HG03139 (cell line): Measurements from ENCODE around the gene CTRB1.
"Not testable (repeated sequence)": the region's sequence is repeated elsewhere in the genome, so short reads cannot be mapped to it uniquely, and the experiment has no call there.

Experiments used
- ATAC-seq: cut with Tn5 transposase; IDR thresholded peaks from one replicate; pipeline ENCODE4 v1.9.1; 2021; ENCODE audit not compliant: unreplicated experiment

CTRB1 gene

DNA sequence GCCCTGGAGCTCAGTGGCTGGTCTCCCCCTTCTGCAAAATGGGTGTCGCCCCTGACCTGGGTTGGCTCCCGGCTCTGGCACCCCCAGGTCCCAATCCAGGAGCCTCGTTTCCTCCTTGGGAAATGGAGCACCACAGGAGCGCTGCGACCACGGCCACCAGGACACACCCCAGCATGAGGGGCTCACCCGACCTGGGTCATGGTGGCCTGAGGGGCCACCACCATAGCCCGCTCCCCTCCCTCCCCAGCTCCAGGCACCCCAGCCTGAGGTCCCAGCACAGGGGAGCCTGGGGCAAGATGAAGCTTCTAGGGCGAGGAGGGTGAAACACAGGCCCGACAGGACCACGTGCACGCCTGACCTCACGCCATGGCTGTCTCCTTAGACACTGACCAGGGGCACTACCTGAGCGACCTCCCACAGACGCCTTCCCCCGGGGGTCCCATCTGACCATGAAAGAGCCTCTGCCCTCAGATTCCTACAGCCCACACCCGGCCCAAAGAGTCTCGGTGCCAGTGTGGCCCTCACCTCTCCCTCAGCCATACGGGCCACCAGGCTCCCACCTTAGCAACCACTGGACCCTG lies 20.8 kb downstream of the CTRB1 start:
- ATAC-seq, result no peak

- ATAC-seq, result not testable (repeated sequence)
Observed at GRCh38 chr16:75240633-75241032, 21.8 kb downstream of the CTRB1 start.

GRCh38 chr16:75241412-75241811 lies 22.6 kb downstream of the CTRB1 start:
- no peak for ATAC-seq

DNA sequence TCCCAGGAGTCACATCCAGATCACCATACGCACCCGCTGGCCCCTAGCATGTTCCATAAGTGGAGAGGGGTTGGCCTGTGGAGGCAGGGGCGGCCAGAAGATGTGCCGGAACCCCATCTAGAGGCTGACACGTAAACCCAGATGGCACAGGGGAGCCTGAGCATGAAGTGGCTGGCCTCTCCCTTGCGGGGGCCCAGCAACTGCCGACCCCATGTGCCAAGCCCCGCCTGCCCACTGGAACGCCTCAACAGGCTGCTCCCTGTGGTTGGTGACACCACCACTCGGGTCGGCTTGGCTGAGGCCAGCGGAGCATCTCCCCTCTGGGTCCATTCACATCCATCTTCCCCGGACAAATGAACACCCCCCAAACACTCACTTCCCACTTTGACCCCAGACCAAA lies 23.2 kb downstream of the CTRB1 start:
- no peak for ATAC-seq

- not testable (repeated sequence) for ATAC-seq
Observed at GRCh38 chr16:75242436-75243078, 23.8 kb downstream of the CTRB1 start.

DNA sequence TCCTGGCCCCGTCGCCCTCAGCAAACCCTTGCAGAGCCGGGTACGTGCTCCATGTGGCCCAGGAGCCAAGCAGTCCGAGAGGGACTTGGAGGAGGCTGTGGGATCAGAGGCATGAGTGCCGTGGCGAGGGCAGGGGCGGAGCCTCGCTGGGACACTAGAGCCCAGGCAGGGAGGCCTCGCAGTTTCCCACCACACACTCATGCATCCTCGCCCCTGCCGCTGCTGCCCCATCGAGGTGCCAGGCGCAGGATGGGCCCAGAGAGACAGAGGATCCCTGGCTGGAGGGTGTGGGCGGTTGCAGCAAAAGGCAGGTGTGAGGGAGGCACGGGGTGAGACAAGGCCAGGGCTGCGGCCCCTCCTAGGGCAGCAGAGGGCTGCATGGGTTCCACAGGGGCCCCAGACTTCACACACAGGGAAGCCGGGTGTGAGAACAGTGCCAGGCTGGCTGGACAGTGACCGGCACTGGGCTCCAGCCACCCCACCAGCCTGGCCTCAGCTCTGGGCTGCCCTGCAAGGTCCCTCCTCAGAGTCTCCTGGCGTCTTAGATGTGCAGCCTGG lies 25.0 kb downstream of the CTRB1 start:
- no peak for ATAC-seq

- ATAC-seq, result no peak
Observed at GRCh38 chr16:75244225-75244809, 25.5 kb downstream of the CTRB1 start.

GRCh38 chr16:75244844-75245758 lies 26.3 kb downstream of the CTRB1 start:
- ATAC-seq, result no peak

GRCh38 chr16:75246504-75247205 lies 27.9 kb downstream of the CTRB1 start:
- no peak for ATAC-seq

GRCh38 chr16:75247249-75247648 lies 28.5 kb downstream of the CTRB1 start:
- no peak for ATAC-seq

DNA sequence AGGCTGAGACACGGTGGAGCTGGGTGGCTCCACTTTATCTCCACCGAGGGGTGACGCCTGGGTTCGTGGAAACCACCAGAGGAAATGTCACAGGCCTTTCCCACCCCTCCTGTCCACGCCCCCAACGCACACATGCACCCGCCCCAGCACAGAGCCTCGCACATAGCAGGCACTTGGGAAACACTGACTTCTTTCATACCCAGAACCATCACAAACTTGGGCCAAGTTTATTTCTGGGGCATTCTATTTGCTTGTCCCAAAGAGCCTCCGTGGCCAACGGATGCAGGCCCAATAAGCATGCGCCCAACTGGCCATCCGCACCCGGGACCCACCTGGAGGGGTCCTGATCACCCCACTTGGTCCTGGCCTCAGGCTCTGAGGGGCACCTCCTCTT lies 29.4 kb downstream of the CTRB1 start:
- ATAC-seq, result no peak

DNA sequence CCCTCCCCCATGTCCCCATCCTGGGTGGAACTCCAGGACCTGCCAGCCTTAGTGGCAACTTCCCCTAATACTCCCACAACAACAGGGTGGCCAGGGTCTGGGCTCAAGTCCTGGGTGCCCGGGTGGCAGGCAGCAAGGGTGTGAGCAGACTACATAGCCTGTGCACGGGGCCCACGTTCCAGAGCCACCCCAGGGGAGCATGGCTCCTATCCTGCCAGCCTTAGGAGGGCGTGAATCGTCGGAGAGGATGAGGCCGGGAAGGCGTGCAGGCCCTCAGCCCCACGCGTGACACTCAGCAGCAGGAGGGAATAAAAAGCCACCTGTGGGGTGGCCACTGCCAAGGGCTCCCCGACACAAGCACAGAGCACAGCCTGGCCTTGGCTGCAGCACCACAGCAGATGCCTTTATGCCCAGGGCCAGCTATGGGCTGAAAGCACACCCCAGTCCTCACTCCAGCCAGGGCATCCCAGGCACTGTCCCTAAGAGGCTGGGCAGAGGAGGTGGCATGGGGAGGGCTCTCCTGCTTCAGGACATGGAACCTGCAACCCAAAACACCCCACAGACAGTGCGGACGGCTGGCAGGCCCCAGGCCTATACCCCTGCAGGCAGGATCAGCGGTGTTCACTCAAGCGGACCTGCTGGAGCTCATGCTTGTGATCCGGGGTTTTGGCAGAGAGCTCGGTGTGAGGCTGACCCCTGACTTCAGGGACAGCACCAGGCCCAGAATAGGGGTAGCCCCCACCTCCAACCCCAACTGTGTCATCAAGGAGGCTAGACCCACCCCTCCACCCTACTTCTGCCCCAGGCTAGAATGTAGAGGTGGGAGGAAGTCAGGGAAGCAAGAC lies 30.0 kb downstream of the CTRB1 start:
- no peak for ATAC-seq

DNA sequence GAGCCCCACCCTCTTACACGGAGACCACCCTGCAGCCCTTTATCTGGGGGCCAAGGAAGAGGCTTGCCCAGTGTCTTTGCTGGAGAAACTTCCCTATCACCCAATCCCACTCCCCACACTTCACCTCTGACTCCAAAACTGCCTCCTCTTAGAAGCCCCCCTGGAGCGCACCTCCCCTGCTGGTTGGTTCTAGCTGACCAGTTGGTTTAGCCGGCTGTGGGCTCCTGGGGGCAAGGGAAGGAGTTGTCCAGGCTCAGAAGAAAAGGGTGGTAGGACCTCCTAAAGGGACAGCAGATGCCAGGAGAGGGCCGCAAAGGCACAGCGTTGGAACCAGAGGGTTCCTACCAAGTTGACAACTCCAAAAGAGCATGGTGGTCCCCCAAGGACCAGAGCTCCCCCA lies 30.7 kb downstream of the CTRB1 start:
- ATAC-seq, result no peak

DNA sequence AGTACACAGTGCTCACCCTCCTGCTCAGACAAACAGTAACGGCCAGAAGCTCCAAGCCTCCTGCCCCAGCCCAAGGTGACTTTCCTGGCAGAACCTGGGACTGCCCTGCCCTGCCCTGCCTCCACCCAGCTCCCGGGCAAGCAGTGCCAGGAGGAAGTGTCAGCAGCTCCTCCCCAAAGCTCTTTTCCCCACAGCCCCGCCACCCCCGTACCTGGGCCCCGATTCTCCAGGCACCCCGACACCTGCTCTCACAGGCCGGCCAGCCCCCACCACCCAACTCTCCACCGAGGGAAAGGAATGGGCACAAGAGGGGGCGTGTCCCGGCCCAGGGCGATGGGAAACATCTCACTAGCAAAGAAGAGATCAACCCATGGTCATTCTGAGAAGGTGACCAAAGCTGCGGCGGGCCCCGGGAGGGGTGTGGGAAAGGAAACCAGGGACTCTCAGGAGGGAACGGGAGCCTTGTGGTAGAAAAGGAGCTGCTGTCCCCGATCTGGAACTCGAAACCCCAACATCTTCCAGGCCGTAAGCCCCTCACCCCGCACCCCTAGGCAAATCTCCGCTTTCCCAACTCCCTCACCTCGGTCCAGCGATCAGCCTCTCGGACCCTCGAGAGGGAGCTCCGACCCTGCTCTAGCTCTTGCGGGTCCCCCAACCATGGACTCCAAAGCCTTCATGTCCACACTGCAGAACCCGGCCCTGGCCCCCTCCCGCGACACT lies 31.5 kb downstream of the CTRB1 start:
- ATAC-seq, result no peak

DNA sequence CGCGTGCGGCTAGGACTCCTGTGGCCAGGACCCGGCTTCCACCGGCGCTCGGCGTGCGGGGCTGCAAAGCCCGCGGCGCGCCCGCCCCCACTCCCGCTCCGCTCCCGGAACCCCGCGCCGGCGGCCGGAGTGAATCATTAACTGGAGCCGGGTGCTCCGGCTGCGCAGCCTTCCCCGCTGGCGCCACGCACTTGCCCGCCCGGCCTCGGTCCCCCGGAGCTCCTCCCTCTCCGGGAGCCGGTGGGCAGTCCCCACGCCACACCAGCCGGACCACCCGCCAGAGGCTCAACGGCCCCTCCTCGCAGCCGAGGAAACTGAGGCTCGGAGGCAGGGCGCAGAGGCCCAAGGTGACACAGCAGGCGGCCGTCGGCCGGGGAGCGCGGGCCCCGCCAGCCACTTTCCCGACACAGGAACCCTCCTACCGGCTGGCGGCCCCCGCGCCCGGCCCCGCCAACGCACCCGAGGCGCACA lies 32.1 kb downstream of the CTRB1 start:
- peak; percentile 40 for ATAC-seq

- ATAC-seq, result peak; percentile 70
Observed at GRCh38 chr16:75251280-75252048, 32.7 kb downstream of the CTRB1 start, which contains the start of gene BCAR1. Gene BCAR1 (minus strand): TSS chr16:75251624. CDS start chr16:75251482, 142 bp downstream.

DNA sequence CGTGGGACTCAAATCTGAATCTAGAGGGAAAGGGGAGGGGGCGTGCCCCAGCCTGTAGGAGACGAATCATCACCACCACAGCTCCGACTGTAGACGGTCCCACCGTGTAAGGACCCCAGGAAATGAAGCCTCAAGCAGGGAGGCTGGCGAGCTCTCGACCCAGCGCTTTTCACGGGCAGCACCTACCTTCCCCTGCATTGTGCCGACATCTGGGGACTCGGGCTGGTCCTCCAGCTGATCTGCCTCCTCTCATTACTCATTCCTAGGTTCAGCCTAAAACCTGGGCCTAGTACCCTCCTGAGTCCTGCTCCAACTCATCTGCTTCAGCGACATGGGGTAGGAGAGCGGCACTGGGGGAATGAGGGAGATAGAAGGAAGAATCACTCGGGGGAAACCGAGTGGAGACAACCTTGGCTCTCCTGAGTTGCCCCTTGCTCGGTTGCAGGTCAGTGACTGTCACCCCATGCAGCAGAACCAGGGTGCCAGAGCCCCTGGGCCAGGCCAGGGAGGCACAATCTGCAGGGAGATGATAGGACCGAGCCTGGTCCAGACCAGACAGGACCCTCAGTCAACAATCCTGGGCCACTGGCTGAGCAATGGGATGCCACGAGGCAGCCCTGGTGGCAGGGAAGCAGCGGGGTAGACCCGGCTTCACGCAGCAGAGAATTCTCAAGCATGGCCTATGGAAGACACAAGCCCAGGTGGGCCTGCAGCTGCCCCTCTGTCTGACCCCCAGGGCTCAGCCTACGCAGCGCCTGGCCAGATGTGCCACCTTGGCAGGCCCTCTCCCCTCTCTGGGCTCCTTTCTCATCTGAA lies 33.5 kb downstream of the CTRB1 start:
- ATAC-seq, result no peak
